ENCODE results near the gene DNAH17. TPM values are rescaled to one million over a fixed set of nuclear protein-coding genes. Genes with fewer than 3 reads are reported as not detected.
"Not testable (repeated sequence)": the region's sequence is repeated elsewhere in the genome, so short reads cannot be mapped to it uniquely, and the experiment has no call there.

Gene DNAH17
- polyA plus RNA-seq, 3 donors: 1.9 to 4.5 (median 2.4) TPM

DNA sequence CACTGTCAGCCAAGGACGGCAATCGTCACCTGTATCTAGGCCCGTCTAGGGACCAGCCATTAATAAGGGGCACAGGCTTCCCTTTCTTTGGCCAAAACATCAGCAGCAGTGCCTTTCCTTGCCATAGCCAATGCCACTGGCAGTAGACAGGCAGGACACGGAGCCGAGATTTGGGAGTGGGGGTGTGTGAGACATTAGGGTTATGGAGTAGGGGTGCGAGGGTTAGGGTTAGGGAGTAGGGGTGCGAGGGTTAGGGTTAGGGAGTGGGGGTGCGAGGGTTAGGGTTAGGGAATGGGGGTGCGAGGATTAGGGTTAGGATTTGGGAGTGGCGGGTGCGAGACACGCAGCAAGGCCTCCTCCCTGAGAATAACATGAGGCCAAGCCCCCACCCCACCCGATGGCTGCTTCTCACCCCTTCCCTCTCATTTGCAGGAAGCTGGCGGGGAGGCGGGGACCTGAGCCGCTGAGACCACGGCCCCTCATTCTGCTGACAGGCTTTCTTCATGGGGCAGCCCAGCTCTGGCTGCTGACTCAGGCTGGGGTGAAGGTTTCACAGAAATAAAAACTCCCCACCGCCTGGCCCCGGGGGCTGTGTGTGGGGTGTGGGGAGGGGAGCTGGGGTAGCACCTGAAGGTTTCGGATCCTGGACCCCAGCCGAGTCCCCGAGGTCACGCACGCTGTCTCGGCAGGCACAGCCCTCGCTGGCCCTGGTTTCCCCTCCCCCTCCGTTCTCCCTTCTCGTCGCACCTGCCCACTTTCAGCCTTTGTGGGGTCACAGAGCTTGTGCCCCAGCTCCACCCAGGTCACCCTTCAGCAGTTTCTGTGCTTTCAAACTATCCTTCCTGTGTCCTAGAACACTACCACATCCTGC is 104.9 kb downstream of the DNAH17 start:
- no peak for DNase-seq (ENCODE audit: extremely low read depth in 1 of 11, low read depth in 9 of 11, low spot score in 4 of 11)

DNA sequence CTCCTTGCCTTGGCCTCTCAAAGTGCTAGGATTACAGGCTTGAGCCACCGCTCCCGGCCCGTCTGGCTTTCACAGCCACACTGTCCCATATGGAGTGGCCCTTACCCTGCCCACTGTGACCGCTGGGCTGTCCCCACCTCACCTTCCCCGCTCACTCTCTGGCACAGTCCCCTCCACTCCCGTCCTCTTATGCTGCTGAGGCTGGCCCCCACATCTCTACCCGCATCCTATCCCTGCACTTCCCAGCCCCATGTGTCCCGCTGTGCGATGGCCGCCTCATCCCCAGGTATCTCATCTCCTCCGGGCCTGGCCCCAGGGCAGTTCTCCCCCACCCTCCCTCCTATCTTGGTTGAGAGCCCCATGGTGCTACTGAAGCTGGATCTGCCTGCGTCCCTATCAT is 105.6 kb downstream of the DNAH17 start:
- no peak for DNase-seq (ENCODE audit: extremely low read depth in 1 of 11, low read depth in 9 of 11, low spot score in 4 of 11)

DNA sequence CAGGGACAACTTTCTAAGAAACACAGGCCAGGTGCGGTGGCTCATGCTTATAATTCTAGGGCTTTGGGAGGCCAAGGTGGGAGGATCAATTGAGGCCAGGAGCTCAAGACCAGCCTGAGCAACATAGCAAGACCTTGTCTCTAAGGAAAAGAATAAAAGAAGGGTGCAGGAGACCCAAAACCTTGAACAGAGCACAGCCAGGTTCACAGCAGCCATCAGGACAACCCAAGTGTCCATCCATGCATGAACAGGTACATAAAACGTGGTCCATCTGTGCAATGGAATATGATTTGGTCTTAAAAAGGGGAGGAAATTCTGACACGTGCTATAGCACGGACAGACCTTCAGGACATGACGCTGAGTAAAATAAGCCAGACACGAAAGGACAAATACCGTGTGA is 107.8 kb downstream of the DNAH17 start:
- no peak for DNase-seq (ENCODE audit: extremely low read depth in 1 of 11, low read depth in 9 of 11, low spot score in 4 of 11)

DNA sequence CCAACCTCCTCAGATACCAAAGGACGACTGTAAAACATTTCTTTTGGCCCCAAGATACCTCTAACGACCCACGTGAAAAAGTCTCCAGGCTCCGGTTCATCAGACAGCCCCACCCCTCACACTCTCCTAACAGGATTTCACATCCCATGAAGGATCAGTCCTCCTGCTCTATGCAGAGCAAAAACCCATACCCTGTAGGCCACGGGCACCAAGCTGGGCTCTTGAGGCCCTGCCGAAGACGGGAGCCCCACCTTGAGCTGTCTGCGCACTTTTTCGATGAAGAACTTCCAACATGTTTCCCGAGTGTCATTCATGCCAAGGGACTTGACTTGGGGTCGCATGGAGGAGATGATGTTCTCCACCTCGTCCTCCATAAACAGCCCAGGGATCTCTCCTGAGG is 108.8 kb downstream of the DNAH17 start:
- DNase-seq (ENCODE audit: extremely low read depth in 1 of 11, low read depth in 9 of 11, low spot score in 4 of 11): no peak

DNA sequence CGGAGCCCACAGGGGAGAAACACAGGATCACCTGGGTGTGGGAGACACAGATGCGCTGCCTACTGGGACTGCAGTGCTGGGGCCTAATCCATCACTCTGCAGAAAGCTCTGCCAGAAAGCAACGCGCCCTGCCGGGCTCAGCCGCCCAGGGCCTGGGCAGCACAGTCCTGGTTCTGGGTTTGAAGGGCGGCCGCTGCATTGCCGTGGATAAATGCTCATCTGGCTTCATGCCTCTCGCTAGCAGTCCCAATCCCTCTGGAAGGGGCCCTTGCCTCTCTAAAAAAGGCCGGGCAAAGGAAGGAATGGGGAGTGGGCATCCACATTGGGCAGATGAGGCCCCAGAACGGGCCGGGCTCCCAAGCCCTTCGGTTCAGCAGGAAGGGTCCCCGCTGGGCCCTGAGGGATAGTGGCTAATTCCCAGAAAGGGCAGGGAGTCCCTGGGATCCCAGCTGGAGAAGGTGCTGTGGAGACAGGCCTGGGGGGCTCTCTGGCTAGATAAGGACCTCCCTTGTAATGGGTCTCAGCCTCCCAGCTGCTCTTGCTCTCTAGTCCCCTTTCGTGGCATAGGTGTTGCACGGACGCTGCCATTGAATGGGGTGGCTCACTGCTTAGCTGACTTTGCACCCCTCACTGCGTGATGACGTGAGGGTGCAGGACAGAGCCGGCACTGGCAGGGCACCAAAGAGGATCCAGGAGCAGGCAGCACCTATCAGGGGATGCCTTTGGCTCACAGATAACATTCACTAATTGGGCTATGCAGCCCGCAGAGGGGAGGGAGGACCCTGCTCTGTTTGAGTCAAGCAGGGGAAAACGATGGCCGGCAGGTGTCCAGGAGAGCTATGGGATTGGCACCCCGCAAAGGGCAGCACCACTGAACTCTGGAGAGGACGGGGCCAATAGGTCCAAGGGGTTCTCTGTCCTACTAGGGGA is 110.1 kb downstream of the DNAH17 start:
- DNase-seq (ENCODE audit: extremely low read depth in 1 of 11, low read depth in 9 of 11, low spot score in 4 of 11): no peak

DNA sequence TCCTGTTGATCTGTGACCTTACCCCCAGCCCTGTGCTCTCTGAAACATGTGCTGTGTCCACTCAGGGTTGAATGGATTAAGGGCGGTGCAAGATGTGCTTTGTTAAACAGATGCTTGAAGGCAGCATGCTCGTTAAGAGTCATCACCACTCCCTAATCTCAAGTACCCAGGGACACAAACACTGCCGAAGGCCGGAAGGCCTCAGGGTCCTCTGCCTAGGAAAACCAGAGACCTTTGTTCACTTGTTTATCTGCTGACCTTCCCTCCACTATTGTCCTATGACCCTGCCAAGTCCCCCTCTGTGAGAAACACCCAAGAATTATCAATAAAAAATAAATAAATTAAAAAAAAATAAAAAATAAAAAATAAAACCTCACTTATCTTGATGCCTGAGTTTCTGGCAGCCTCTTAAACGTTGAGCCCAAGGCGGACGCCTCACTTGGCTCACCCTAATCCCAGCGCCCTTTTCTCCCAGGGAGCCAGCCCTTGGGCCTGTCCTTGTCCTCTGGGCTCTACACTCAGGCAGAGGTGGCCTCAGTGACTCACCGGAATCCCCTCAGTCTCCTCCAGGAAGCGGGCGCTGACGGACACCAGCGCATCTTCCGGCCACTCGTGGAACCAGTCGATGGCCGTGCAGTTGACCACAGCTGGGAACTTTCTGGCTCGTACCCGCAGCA is 110.9 kb downstream of the DNAH17 start:
- DNase-seq (ENCODE audit: extremely low read depth in 1 of 11, low read depth in 9 of 11, low spot score in 4 of 11): not testable (repeated sequence)

DNA sequence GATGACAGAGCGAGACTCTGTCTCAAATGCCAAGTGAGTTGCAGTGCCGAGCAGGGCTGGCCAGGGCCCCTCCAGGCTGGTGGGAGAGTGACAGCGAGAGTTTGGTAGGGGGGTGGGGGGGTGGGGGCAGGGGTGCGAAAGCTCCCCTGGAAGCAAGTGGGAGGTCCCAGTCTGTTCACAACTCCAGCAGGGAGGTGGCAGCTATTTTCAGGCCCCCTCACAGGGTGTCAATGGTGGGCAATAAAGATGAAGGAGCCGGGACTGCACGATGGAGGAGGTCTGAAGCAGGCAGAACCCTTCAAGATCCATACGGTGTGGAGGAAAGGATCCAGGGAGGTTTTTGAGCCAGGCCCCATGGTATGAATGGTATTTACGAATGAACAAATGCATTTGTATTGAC is 115.0 kb downstream of the DNAH17 start:
- DNase-seq (ENCODE audit: extremely low read depth in 1 of 11, low read depth in 9 of 11, low spot score in 4 of 11): no peak

DNA sequence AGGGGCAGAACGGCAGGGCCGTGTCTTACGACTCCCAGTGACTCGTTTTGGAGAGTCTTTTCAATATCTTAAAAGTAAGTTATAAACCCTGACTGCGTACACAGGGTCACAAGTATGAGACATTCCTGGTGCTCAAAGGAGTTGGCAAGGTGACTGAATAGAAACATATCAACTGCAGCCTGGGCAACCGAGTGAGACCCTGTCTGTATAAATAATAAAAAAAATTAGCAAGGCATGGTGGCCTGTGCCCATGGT is 115.5 kb downstream of the DNAH17 start:
- DNase-seq (ENCODE audit: extremely low read depth in 1 of 11, low read depth in 9 of 11, low spot score in 4 of 11): no peak

DNA sequence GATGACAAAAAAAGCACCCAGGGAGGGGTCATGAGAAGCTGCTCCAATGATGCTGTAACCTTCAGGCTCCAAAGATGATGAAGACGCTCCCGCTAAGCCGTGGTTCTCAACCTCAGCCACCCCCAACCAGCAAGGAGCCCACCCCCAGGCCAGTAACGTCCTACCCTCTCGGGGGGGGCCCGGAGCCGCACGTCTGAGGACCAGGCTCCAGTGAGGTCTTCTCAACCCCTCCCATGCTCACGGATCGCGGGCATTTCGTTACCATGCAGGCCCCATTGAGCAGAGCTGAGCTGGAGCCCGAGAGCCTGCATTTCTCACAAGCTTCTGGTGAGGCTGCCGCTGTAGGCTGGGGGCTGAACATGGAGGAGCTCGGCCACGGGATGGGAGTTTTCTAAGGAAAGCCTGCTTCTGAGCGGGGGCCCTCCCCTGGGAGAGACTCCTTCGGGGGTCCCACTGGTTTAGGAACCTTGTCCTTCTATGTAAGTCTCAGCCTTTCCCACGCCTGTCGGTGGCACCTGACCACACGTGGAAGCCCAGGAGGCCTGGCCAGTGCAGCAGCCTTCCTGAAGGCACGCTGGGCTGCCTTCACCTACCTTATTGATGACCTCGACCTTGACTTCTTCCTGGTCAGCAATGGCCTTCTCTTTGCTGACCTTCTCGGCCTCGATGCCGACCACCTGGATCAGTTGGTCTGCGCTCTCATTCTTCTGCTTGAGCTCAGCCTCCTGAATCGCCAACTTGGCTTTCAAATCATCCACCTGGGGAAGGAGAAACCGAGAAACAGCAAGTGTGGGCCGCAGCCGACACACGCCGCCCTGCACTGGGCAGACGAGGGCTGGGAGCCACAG is 116.0 kb downstream of the DNAH17 start:
- no peak for DNase-seq (ENCODE audit: extremely low read depth in 1 of 11, low read depth in 9 of 11, low spot score in 4 of 11)

DNA sequence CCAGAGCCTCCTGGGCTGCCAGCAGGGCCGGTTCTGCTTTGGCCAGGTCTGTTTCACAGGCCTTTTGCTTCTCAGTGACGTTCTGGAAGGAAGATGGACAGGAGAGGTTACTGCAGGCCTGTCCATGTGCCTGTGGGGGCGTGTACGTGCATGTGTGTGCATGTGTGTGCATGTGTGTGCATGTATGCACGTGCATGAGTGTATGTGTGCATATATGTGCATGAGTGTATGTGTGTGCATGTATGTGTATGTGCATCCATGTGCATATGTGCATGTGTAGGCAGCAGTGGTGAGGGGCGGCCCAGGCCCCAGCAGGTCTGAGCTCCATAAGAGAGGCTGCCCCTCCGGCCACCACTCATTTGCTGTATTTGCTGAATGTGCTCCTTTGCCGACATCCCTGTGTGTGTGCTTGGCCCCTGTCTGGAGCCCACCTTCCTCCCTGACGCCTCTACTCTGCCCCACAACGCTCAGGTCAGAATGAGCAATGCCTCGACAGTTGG is 117.0 kb downstream of the DNAH17 start:
- no peak for DNase-seq (ENCODE audit: extremely low read depth in 1 of 11, low read depth in 9 of 11, low spot score in 4 of 11)

DNA sequence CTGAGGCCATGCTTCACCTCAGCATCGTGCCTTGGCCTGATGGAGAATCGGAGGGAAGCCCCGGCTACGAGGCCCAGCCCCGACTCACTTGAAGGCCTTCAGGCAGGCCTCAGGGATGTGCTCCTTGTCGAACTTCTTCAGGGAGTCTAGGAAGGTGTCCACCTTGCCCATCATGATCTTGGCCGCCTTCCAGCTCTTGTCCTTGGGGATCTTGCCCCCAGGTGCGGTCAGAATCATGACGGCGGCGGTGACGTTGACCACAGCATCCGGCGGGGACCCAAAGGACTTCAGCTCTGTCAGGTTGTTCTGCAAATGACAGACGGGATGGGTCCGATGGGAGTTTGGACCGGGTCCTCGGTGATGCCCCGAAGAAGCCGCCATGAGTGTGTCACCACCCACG is 117.5 kb downstream of the DNAH17 start:
- no peak for DNase-seq (ENCODE audit: extremely low read depth in 1 of 11, low read depth in 9 of 11, low spot score in 4 of 11)

DNA sequence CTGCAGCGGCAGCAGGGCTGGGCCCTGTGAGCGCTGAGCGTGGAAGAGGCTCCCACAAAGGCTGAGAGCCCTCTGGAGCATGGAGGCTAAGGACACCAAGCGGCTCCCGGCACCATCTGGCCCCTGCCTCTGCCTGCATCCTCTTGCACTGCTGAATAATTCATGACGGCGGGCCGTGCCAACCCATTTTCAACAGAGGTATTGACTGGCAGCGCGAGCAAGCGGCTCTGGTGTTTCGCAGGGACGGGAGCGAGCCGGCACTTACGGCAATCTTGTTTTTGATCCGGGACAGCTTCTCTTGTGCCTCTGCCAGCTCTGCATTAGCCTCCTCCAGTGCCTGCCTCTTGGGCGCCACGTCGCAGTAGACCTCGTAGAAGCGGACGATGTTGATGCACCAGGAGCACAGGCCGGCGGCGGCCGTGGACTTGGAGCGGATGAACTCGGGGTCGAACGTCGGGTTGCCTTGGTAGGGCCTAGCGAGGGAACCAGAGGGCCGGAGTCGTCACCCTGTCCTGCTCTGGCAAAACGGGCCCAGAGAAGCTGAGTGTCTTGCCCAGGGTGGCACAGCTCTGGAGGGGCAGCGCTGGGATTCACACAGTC is 118.4 kb downstream of the DNAH17 start:
- no peak for DNase-seq (ENCODE audit: extremely low read depth in 1 of 11, low read depth in 9 of 11, low spot score in 4 of 11)

DNA sequence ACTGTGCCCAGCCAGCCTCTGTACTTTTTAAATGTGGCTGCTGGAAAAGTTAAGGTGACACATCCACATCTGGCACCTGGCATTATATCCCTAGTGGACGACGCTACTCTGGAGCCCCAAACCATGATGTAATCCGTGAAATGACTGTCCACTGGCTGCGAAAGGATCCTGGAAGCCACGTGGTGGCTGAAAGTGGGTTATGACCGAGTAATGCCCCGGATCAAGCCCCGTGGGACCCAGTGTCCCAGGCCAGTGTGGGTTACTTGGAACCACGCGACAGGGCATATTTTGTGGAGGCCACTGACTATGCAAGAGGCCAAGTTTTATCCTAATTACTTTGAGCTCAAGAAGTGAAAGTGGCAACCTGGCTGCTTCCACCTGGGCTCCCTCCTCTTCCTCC is 119.1 kb downstream of the DNAH17 start:
- DNase-seq (ENCODE audit: extremely low read depth in 1 of 11, low read depth in 9 of 11, low spot score in 4 of 11): no peak

DNA sequence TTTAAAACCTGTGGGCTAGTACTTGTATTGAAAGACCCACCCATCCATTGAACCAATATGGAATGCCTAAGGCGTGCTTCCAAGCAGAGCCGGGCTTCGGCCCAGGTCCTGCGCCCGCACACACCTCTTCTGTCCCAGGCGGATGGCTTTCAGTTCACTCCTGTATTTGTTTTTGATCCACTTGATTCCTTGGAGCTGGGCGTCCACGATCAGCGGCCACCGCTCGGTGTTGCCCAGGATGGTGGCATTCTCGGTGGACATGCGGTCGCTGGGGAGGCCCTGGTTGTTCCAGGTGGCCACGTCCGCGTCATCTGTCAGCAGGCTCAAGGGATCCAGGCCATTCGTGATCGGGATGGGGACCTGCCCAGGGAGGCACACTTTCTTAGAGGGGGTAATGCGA is 122.8 kb downstream of the DNAH17 start:
- no peak for DNase-seq (ENCODE audit: extremely low read depth in 1 of 11, low read depth in 9 of 11, low spot score in 4 of 11)

DNA sequence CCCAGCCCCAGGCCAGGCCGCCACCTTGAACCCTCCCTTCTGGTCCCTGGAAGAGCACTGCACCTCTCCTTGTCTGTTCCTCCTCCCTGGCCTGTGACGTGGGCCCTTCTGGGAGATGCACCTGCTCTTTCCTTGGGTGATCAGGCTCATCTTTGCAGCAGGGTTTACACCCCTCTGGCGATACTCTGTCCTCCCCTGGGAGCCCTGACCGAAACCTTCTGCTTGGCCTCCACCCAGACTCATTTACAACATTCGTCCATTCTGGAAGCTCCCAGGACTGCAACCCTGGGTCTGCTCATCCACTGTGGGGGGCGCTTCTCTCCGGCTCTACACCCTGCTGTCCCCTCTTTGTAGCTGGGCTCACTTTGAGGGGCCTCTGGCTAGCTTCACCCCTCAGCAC is 125.4 kb downstream of the DNAH17 start:
- no peak for DNase-seq (ENCODE audit: extremely low read depth in 1 of 11, low read depth in 9 of 11, low spot score in 4 of 11)

DNA sequence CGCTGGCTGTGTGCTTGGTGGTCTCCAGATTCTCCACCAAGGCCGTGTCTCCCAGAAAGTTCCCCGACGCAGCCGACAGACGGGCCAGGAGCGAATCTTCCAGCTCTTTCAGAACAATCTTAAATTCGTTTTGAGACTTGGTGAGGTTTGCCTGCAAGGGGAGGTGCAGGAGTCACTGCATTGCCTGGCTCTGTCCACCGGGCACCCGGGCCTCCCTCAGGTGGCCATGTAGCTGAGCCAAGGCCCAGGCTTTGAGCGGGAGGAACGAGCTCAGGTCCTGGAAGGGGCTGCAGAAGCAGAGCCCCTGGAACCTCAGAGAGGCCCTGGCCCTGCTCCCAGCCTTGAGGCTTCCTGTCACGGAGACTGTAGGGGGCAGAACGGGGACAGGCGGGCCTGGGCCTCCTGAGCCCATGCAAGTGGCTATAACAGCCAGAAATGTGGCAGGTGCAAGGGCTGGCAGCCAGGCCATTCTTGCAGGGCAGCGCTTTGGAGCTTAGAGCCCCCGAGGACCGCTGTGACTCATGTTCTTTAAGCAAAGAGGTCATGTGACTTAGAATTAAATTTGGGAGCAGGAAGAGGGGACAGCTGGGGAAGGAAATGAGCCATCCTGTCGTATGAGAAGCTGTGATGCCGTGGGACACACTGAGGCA is 126.4 kb downstream of the DNAH17 start:
- DNase-seq (ENCODE audit: extremely low read depth in 1 of 11, low read depth in 9 of 11, low spot score in 4 of 11): no peak

DNA sequence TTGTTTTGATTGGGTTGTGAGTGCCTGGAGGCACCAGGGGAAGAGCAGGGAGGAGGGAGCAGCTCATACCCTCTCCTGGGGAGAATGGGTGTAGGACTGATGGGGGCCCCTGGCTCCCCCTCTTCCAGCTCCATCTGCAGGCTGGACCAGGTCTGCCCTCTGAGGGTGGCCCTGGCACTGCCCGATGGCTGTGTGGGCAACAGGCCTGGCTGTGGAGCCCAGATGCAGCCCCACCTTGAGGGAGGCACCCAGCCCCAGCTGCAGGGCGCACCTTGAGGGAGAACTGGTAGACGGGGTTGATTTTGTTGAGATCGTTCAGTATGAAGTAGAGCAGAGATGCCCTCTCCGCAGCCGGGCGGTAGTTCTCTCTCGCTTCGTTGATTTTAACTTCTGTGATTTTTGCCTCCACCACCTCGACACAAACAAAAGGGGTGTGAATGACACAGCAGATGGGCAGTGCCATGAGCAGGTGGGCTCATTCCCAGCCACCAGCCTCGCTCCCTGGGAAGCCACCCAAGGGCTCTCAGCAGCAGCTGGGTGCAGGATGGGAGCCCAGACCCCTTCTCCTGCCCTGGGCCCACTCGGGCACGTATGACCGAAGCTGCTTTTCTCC is 127.1 kb downstream of the DNAH17 start:
- DNase-seq (ENCODE audit: extremely low read depth in 1 of 11, low read depth in 9 of 11, low spot score in 4 of 11): no peak
